SH-SY5Y (cell line): ENCODE data around the gene CEP170.

Experiments used
- GATA2 ChIP-seq: IDR thresholded peaks from 2 replicates; pipeline ENCODE4 v1.6.1; 2011; ENCODE audit warnings: mild to moderate bottlenecking, low read depth, low read length
- GATA3 ChIP-seq: IDR thresholded peaks from 2 replicates; pipeline ENCODE4 v1.6.1; 2011; ENCODE audit warnings: low read depth, mild to moderate bottlenecking, low read length, moderate library complexity

DNA sequence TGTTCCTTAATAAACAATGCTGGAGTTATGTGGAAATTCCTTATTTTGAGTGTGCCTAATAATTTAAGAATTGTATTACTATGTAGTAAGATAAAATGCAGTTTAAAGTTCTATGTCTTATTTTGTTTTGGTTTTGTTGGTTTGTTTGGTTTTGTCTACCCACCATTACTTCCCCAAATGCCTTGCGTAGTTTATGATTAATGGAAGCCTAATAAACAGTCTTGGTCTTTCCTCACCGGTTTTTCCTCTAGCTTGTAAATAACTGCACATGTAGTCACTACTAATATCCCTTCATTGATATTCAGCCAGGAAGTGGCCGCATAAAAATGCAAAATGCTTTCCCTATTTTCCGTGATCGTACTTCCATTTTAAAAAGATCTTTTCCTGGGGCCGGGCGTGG, 3.6 kb upstream of the CEP170 start:
- TF ChIP-seq GATA2, result no peak
- no peak for TF ChIP-seq GATA3
